Ovary (tissue), 9 donors: ENCODE results near the gene ANK3. TPM values are rescaled to one million over a fixed set of nuclear protein-coding genes. Genes with fewer than 3 reads are reported as not detected.

Source experiments
- DNase-seq, 5 donors: peaks; one replicate each; pipeline ENCODE4 v3.0.0-alpha.2; 2019 to 2020
- H3K27ac ChIP-seq, 2 donors: fragments of 200-600 bp; one replicate each; pipeline versions ENCODE4 v1.5.1 to v1.8.0; 2019 to 2022
- H3K27me3 ChIP-seq: fragments of 200-600 bp; one replicate; pipeline ENCODE4 v1.8.0; 2022
- H3K36me3 ChIP-seq: fragments of 200-600 bp; sonication (generic); one replicate; pipeline ENCODE4 v1.5.1; 2019
- H3K4me1 ChIP-seq: one replicate; pipeline ENCODE4 v1.8.1; 2013; ENCODE audit warnings: mild to moderate bottlenecking, moderate library complexity; ENCODE audit not compliant: insufficient read depth
- H3K4me3 ChIP-seq: fragments of 200-600 bp; sonication (generic); one replicate; pipeline ENCODE4 v1.5.1; 2017
- H3K9me3 ChIP-seq, 2 donors: fragments of 200-600 bp in 1 of 2; sonication (generic) in 1 of 2; one replicate each; pipeline versions ENCODE4 v1.5.1 to v1.8.1; 2013 to 2019; ENCODE audit warnings: mild to moderate bottlenecking in 1 of 2, moderate library complexity in 1 of 2
- CTCF ChIP-seq, 3 donors: fragments of 450-650 bp in 2 of 3; fragments of 200-600 bp in 1 of 3; IDR thresholded peaks; one replicate each; pipeline versions ENCODE4 v1.5.1 to v1.8.0; 2016 to 2022; ENCODE audit warnings: antibody characterized with exemption in 3 of 3, mild to moderate bottlenecking in 1 of 3
- EP300 ChIP-seq: sonication (generic); formaldehyde crosslinking; IDR thresholded peaks from one replicate; pipeline ENCODE4 v1.6.1; 2017; ENCODE audit warnings: antibody characterized with exemption
- POLR2A ChIP-seq: fragments of 450-650 bp; IDR thresholded peaks from one replicate; pipeline ENCODE4 v1.6.1; 2017; ENCODE audit warnings: antibody characterized with exemption, mild to moderate bottlenecking, moderate library complexity
- WGBS, 3 donors: extraction: QIAGEN DNeasy Blood & Tissue Kit in 1 of 3; methylation state at CpG; one replicate each; pipeline versions ENCODE4 v1.1.5 to v1.1.7; 2013 to 2017; 5-methylcytosine and 5-hydroxymethylcytosine counted together
- intact Hi-C, 4 donors: fragments of 100-400 bp; cut with DNase I; formaldehyde crosslinking; loops; one replicate each; pipeline versions ENCODE4 v1.11.0 to v1.15.1; 2022 to 2023
- polyA plus RNA-seq, 2 donors: library from polyadenylated mRNA; stranded (reverse); fragments of 200-250 nt in 1 of 2; fragments of 350-450 nt in 1 of 2; fragmentation: Illumina TruSeq in 1 of 2; extraction: RNeasy Lipid Tissue Mini Kit (QIAGEN cat#74804) in 1 of 2; gene quantifications; one replicate each; pipeline ENCODE4 v1.2.3, GENCODE V29; 2013 to 2014
- total RNA-seq, 7 donors: library from RNA; depleted of rRNA in 2 of 7; stranded (reverse); fragments of >200 nt in 2 of 7; fragmentation: NEBNext Ultra II Directional in 3 of 7; extraction: Animal tissue kit (Norgen Biotek cat#: 25700) in 3 of 7; gene quantifications; one replicate each; pipeline versions ENCODE4 v1.1.0 to v1.2.4, GENCODE V29; 2016 to 2023
- donor health status: DM: no; HTN: no; CAD: no; lungs with moderate emphysema.
- donor health status: DM: no; HTN: no; CAD: no.
- donor health status: Bipolar disorder and iron deficiency.
- donor health status: DM: yes; HTN: yes; CAD: no.
- donor health status: DM: no; HTN: no; CAD: no.
- donor health status: DM: yes; HTN: yes; CAD: no.

The ANK3 gene
- total and polyA plus RNA-seq, 9 donors, result 11.4 to 74.1 (median 28.3) TPM

DNA sequence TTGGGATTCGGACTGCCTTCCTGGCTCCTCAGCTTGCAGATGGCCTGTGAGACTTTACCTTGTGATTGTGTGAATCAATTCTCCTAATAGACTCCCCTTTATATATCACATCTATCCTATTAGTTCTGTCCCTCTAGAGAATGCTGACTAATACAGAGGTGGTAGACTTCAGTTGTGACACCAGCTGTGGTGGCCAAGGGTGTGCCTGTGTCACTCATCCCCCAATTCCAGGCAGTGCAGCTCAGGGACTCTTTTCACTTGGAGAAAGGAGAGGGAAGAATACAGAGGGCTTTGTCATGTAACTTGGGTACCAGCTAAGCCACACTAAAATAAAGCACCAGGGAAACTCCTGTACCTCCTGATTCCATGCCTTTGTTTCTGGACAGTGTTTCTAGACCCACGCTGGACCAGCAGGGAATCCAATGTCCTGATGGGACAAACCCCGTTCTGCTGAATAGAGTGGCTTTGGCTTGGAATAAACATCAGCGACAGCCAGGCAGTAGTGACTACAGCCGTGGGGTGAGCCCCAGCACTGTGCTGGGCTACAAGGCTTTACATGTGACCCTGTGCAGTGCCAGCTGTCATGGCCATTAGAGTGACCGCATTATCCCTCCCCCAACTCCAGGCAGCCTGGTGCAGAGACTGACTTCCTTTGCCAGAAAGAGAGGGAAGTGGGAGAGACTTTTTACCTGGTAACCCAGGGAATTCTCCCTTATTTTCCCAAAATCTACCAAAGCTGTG, 233.6 kb downstream of the ANK3 start:
- no peaks in the 10 kb centered on the region for H3K36me3 ChIP-seq
- intact Hi-C loops, result no loop called here
- DNase-seq, result no peak
- no peak overlapping the region for H3K4me3 ChIP-seq
- no peak for TF ChIP-seq POLR2A
- TF ChIP-seq EP300, result no peak
- no peak for TF ChIP-seq CTCF (IDR thresholded peaks at IDR 0.05)
- H3K9me3 ChIP-seq, result no peaks in the 10 kb centered on the region
- no peak overlapping the region for H3K27ac ChIP-seq
- 96 to 99% (median 97%) methylated on average over 6 of the region's 6 CpGs for WGBS, 3 donors
- no peaks in the 10 kb centered on the region for H3K27me3 ChIP-seq
- H3K4me1 ChIP-seq, result no peaks in the 10 kb centered on the region

DNA sequence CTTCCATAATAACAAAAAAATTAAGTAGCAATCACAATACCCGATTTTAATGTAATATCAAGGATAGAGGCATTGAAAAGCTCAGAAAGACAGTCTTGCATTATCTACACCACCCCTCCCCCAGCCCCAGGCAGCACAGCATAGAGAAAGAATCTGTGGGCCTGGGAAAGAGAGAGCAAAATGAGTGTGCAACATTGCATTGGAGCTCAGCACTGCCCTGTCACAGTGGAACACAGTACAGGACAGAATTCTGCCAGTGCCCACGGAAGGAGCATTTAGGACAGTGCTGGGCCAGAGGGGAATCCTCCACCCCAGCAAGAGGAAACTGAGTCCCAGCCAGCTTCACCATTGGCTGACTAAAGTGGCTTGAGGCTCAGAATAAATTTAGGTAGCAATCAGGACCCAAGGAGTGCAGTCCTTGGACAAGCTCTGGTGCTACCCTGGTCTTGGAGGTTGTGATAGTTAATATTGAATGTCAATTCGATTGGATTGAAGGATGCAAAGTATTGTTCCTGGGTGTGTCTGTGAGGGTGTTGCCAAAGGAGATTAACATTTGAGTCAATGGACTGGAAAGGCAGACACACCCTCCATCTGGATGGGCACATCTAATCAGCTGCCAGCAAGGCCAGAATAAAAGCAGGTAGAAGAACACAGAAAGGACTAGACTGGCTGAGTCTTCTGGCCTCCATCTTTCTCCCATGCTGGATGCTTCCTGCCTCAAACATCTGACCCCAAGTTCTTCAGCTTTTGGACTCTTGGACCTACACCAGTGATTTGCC, 234.4 kb downstream of the ANK3 start:
- H3K27me3 ChIP-seq, result no peaks in the 10 kb centered on the region
- H3K9me3 ChIP-seq, result no peaks in the 10 kb centered on the region
- H3K4me3 ChIP-seq, result no peak overlapping the region
- H3K4me1 ChIP-seq, result no peaks in the 10 kb centered on the region
- no peak for DNase-seq
- intact Hi-C loops, result no loop called here
- no peaks in the 10 kb centered on the region for H3K36me3 ChIP-seq
- TF ChIP-seq CTCF (IDR thresholded peaks at IDR 0.05) (no peak), EP300 (no peak), POLR2A (no peak)
- H3K27ac ChIP-seq, result no peak overlapping the region
- 59 to 66% (median 64%) methylated on average over 3 of the region's 3 CpGs for WGBS, 3 donors

- Histone ChIP-seq H3K9me3 (no peaks in the 10 kb centered on the region), H3K27ac (no peak overlapping the region), H3K4me3 (no peak overlapping the region), H3K4me1 (no peaks in the 10 kb centered on the region), H3K36me3 (no peaks in the 10 kb centered on the region), H3K27me3 (no peaks in the 10 kb centered on the region)
- intact Hi-C loops, result no loop called here
- WGBS, 3 donors, result 92 to 97% (median 93%) methylated on average over 2 of the region's 2 CpGs
- DNase-seq, result no peak
- no peak for TF ChIP-seq CTCF (IDR thresholded peaks at IDR 0.05)
- TF ChIP-seq EP300, result no peak
- no peak for TF ChIP-seq POLR2A
These were observed 240.7 kb downstream of the ANK3 start for GRCh38 chr10:60149003-60149402.

- intact Hi-C loops, result no loop called here
- no peaks in the 10 kb centered on the region for H3K9me3 ChIP-seq
- peak in 1 of 5 donors; percentile 35 for DNase-seq
- no peak for TF ChIP-seq POLR2A
- TF ChIP-seq EP300, result no peak
- TF ChIP-seq CTCF (IDR thresholded peaks at IDR 0.05), result no peak
- H3K27ac ChIP-seq, result no peak overlapping the region
- H3K4me3 ChIP-seq, result no peak overlapping the region
- H3K36me3 ChIP-seq, result no peaks in the 10 kb centered on the region
- no peaks in the 10 kb centered on the region for H3K27me3 ChIP-seq
- H3K4me1 ChIP-seq, result no peaks in the 10 kb centered on the region
These were observed 241.3 kb downstream of the ANK3 start for GRCh38 chr10:60148266-60148840.
